SJSA1 (cell line): ENCODE data around the gene DUSP3. TPM values are rescaled to one million over a fixed set of nuclear protein-coding genes. Genes with fewer than 3 reads are reported as not detected.

Experiments used
- DNase-seq, 2 experiments: peaks; one replicate each; pipeline ENCODE4 v3.0.0-alpha.2; 2015 to 2020; ENCODE audit warnings: low spot score in 2 of 2, low read depth in 1 of 2
- H3K27ac ChIP-seq: fragments of 250-450 bp; sonication (Bioruptor Pico); 2 replicates; pipeline ENCODE4 v1.5.1; 2020; ENCODE audit warnings: mild to moderate bottlenecking, moderate library complexity
- H3K27me3 ChIP-seq: fragments of 250-450 bp; sonication (Bioruptor Pico); replicated peaks from 2 replicates; pipeline ENCODE4 v1.5.1; 2020; ENCODE audit warnings: mild to moderate bottlenecking, moderate library complexity
- H3K36me3 ChIP-seq: fragments of 250-450 bp; sonication (Bioruptor Pico); 2 replicates; pipeline ENCODE4 v1.5.1; 2020; ENCODE audit warnings: mild to moderate bottlenecking
- H3K4me1 ChIP-seq: fragments of 250-450 bp; sonication (Bioruptor Pico); replicated peaks from 2 replicates; pipeline ENCODE4 v1.6.1; 2021; ENCODE audit warnings: mild to moderate bottlenecking
- H3K4me3 ChIP-seq: fragments of 250-450 bp; sonication (Bioruptor Pico); 2 replicates; pipeline ENCODE4 v1.5.1; 2020; ENCODE audit warnings: mild to moderate bottlenecking
- H3K9me3 ChIP-seq: fragments of 250-450 bp; sonication (Bioruptor Pico); replicated peaks from 2 replicates; pipeline ENCODE4 v1.5.1; 2020; ENCODE audit warnings: mild to moderate bottlenecking
- total RNA-seq: library from RNA; depleted of rRNA; stranded (reverse); fragments of >200 nt; shearing (Covaris generic); gene quantifications from 2 replicates; pipeline ENCODE4 v1.2.3, GENCODE V29; 2014

The DUSP3 gene
- total RNA-seq, 1 experiment from 2014 or later, result 55.1 TPM

- Histone ChIP-seq H3K9me3 (no peaks in the 10 kb centered on the region; the same call in 1 of the 2 replicates), H3K36me3 (no peaks in the 10 kb centered on the region), H3K4me3 (no peak overlapping the region), H3K4me1 (peaks cover 44% of the 10 kb centered on the region), H3K27ac (no peak overlapping the region), H3K27me3 (no peaks in the 10 kb centered on the region)
- DNase-seq, result no peak
Observed at GRCh38 chr17:43755389-43755875, 23.3 kb downstream of the DUSP3 start.

- H3K9me3 ChIP-seq, result no peaks in the 10 kb centered on the region; the same call in 1 of the 2 replicates
- H3K27me3 ChIP-seq, result no peaks in the 10 kb centered on the region
- no peak overlapping the region for H3K4me3 ChIP-seq
- H3K27ac ChIP-seq, result no peak overlapping the region
- H3K36me3 ChIP-seq, result no peaks in the 10 kb centered on the region
- DNase-seq, result no peak
- H3K4me1 ChIP-seq, result peaks cover 44% of the 10 kb centered on the region
Observed at GRCh38 chr17:43754947-43755346, 23.8 kb downstream of the DUSP3 start.

DNA sequence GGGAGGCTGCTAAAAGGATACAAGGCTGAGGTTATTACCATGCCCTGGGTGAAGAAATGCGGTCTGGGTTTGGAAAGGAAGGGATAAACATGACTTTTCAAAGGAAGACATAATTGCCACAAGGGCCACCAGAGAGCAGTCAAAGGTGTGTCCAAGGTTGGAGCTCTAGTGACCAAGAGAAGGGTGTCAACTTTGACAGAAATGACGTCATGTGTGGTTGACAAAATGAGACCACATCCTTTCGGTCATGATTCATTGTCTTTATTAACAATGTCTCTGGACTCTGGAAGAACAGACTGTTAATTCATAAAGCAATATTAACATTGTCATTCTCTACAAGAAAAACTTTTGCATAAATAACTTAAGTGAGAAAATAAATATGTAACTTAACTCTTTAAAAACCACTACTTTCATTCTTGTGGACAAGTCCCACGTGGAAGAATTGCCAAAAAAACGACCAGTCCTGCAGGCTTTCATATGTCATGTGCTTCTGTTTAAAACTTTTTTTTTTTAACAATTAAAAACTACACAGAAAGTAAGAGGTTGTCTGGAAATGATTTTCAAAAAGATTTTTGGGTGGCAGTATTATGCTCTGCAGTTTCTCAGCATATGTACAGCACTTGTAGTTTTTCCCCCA, 25.2 kb downstream of the DUSP3 start:
- DNase-seq, result peak in 1 of 2 experiments; percentile 69
- H3K27ac ChIP-seq, result no peak overlapping the region
- no peaks in the 10 kb centered on the region for H3K36me3 ChIP-seq
- H3K9me3 ChIP-seq, result no peaks in the 10 kb centered on the region; the same call in 1 of the 2 replicates
- no peaks in the 10 kb centered on the region for H3K27me3 ChIP-seq
- no peak overlapping the region for H3K4me3 ChIP-seq
- H3K4me1 ChIP-seq, result peaks cover 40% of the 10 kb centered on the region

GRCh38 chr17:43750153-43750552, 28.6 kb downstream of the DUSP3 start:
- no peaks in the 10 kb centered on the region for H3K36me3 ChIP-seq
- H3K4me3 ChIP-seq, result no peak overlapping the region
- H3K27me3 ChIP-seq, result no peaks in the 10 kb centered on the region
- no peak for DNase-seq
- peaks cover 54% of the 10 kb centered on the region for H3K4me1 ChIP-seq
- no peaks in the 10 kb centered on the region; the same call in 1 of the 2 replicates for H3K9me3 ChIP-seq
- no peak overlapping the region for H3K27ac ChIP-seq

DNA sequence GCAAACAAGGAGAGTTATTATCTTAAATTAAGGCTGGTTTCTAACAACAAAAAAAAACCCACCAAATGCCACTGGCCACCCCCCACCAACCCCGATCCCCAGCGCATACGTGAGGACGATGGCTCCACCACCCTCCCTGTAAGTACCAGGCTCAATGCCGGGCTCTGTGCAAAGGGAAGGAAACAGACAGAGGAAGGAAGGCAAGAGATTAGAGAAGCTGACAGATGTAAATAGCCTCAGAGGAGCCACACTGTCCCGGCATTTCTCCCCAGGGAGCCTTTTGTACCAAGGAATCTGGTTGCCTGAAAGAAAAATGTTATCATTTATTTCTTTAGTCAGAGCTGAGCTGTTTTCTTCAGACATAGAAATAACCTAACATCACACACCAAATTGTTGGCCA, 33.2 kb downstream of the DUSP3 start:
- no peaks in the 10 kb centered on the region for H3K27me3 ChIP-seq

DNA sequence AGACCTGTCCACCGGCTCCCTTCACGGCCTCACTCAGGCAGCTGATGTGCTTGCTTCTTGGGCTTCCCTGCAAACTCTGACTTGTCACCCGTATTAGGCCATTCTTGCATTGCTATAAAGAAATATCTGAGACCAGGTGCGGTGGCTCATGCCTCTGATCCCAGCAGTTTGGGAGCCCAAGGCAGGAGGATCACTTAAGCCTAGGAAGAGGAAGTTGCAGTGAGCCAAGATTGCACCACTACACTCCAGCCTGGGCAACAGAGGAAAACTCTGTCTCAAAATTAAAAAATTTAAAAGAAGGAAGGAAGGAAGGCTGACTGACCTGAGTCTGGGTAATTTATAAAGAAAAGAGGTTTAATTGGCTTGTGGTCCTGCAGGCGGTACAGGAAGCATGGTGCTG, 37.1 kb downstream of the DUSP3 start:
- Histone ChIP-seq H3K9me3 (no peaks in the 10 kb centered on the region), H3K4me3 (no peak overlapping the region)

More for the DNA sequence above, 33.2 kb downstream of the DUSP3 start:
- Histone ChIP-seq H3K4me3 (no peak overlapping the region), H3K36me3 (no peaks in the 10 kb centered on the region), H3K9me3 (no peaks in the 10 kb centered on the region), H3K4me1 (peaks cover 40% of the 10 kb centered on the region), H3K27ac (no peak overlapping the region)
- no peak for DNase-seq

DNA sequence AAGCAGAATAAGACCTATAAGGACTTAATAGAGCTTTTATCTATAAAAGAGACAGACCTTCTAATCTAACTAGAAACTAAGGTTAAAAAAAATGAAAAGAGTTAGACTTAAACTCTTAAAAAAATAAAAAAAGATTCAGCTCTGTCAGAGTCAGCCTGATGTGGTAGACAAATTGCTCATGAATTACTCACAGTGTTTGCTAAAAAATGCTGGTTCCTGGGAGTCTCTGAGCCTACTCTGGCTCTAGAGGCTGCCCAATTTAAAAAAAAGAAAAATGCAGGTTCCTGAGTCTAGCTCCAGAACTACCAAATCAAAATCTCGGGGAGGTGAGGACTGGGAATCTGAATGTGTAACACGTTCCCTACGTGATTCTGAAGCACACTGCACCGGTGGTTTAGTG, 38.2 kb downstream of the DUSP3 start:
- Histone ChIP-seq H3K27me3 (no peaks in the 10 kb centered on the region), H3K4me1 (peaks cover 45% of the 10 kb centered on the region), H3K36me3 (no peaks in the 10 kb centered on the region), H3K9me3 (no peaks in the 10 kb centered on the region), H3K27ac (peak overlapping the region; percentile 68), H3K4me3 (no peak overlapping the region)
- peak in 1 of 2 experiments; percentile 76 for DNase-seq

More for the DNA sequence above, 37.1 kb downstream of the DUSP3 start:
- Histone ChIP-seq H3K4me1 (peaks cover 45% of the 10 kb centered on the region), H3K36me3 (no peaks in the 10 kb centered on the region), H3K27me3 (no peaks in the 10 kb centered on the region), H3K27ac (no peak overlapping the region)
- DNase-seq, result no peak

GRCh38 chr17:43737722-43738121, 41.1 kb downstream of the DUSP3 start:
- Histone ChIP-seq H3K4me3 (no peak overlapping the region), H3K36me3 (no peaks in the 10 kb centered on the region), H3K4me1 (peaks cover 68% of the 10 kb centered on the region), H3K9me3 (no peaks in the 10 kb centered on the region), H3K27me3 (no peaks in the 10 kb centered on the region), H3K27ac (no peak overlapping the region)
- no peak for DNase-seq

DNA sequence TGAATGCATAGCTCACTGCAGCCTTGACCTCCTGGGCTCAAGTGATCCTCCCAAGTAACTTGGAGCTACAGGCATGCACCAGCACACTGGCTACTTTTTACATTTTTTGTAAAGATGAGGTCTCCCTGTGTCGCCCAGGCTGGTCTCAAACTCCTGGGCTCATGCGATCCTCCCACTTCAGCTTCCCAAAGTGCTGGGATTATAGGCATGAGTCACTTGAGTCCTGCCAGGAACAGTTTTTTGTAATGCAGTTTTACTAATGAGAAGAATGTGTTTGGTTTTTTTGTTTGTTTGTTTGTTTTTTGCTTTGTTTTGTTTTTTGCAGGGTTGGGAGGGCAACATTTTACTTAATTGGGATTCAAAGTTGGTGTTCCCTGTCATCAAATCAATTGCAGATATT, 42.4 kb downstream of the DUSP3 start:
- Histone ChIP-seq H3K36me3 (no peaks in the 10 kb centered on the region), H3K4me1 (peaks cover 77% of the 10 kb centered on the region), H3K4me3 (no peak overlapping the region), H3K27me3 (no peaks in the 10 kb centered on the region), H3K9me3 (no peaks in the 10 kb centered on the region), H3K27ac (no peak overlapping the region)
- peak in 1 of 2 experiments; percentile 46 for DNase-seq

DNA sequence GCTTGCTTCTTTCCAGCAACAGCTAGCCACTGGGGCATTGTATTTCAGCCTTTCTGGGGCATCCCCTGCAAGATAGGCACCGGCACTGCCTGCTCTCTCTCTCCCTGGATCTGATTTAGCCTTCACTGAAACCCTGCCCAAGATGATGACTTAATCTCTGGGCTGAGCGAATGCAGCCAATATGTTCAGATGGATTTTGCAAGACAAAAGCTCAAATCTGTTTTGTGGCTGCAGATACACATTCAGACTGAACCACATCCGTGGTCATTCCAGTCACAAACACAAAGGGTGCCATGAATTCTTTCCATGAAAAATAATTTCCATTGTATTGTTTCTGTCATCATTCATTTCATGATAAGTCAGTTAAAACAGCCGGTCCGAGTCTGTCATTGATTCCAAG, 44.4 kb downstream of the DUSP3 start:
- no peaks in the 10 kb centered on the region for H3K27me3 ChIP-seq
- H3K4me1 ChIP-seq, result peaks cover 64% of the 10 kb centered on the region
- DNase-seq, result peak; percentile 80
- H3K4me3 ChIP-seq, result no peak overlapping the region
- H3K9me3 ChIP-seq, result no peaks in the 10 kb centered on the region
- H3K27ac ChIP-seq, result peak overlapping the region; percentile 88
- H3K36me3 ChIP-seq, result no peaks in the 10 kb centered on the region

GRCh38 chr17:43733956-43734355, 44.8 kb downstream of the DUSP3 start:
- DNase-seq, result no peak
- Histone ChIP-seq H3K36me3 (no peaks in the 10 kb centered on the region), H3K27ac (peak overlapping the region; percentile 88), H3K9me3 (no peaks in the 10 kb centered on the region), H3K4me3 (no peak overlapping the region), H3K4me1 (peaks cover 62% of the 10 kb centered on the region), H3K27me3 (no peaks in the 10 kb centered on the region)

DNA sequence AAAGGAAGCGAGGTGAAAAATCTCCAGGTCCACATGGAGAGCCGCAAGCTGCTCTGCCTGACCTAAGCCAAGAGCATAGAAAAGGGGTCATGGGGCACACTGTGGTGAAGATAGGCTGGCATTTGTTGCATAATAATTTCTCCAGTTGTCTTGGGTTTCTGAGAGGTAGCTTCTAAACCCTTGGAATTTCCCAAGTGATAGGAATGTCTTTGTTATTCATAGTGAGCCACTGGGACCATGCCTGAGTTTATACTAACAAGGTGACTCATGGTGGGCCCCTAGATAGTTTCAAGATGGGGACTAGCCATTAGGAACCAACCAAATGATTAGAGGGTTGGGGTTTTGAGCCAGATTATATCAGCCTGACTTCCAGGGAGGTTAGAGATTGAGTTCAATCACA, 45.8 kb downstream of the DUSP3 start:
- peaks cover 72% of the 10 kb centered on the region for H3K4me1 ChIP-seq
- no peak overlapping the region for H3K4me3 ChIP-seq
- no peaks in the 10 kb centered on the region for H3K36me3 ChIP-seq
- DNase-seq, result peak; percentile 90 to 95
- no peaks in the 10 kb centered on the region for H3K9me3 ChIP-seq
- H3K27me3 ChIP-seq, result no peaks in the 10 kb centered on the region
- peak overlapping the region; percentile 88 for H3K27ac ChIP-seq

DNA sequence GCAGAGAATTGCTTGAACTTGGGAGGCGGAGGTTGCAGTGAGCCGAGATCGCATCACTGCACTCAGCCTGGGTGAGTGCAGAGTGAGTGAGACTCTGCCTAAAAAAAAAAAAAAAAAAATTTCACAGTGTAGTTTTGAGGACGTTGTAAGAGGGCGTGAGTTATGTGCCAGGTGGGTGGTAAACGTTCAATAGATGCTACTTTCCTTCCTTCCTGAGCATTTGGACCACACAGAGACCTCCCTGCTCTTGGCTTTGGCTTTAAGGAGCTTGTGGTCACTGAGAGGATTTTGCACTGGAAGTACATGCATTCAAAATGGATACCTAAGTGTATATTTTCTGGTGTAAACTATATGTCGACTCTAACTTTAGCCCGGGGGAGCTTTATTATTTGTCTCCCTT, 50.7 kb downstream of the DUSP3 start:
- Histone ChIP-seq H3K9me3 (no peaks in the 10 kb centered on the region), H3K27me3 (no peaks in the 10 kb centered on the region), H3K4me3 (no peak overlapping the region), H3K27ac (peak overlapping the region; percentile 52), H3K4me1 (peaks cover 71% of the 10 kb centered on the region), H3K36me3 (no peaks in the 10 kb centered on the region)
- peak; percentile 92 to 93 for DNase-seq

GRCh38 chr17:43723697-43724359, 54.9 kb downstream of the DUSP3 start:
- Histone ChIP-seq H3K4me3 (no peak overlapping the region), H3K27me3 (no peaks in the 10 kb centered on the region), H3K27ac (peak overlapping the region; percentile 37), H3K9me3 (no peaks in the 10 kb centered on the region), H3K4me1 (peaks cover 84% of the 10 kb centered on the region), H3K36me3 (no peaks in the 10 kb centered on the region)
- DNase-seq, result peak; percentile 94 to 98
